PFSK-1 (cell line): Measurements from ENCODE around the gene OPTC.

Experiments
- POLR2AphosphoS5 ChIP-seq: IDR thresholded peaks from 2 replicates; pipeline ENCODE4 v1.6.1; 2012; ENCODE audit warnings: low read depth, mild to moderate bottlenecking, control low read depth, low read length, moderate library complexity
- SIN3A ChIP-seq: IDR thresholded peaks from 2 replicates; pipeline ENCODE4 v1.6.1; 2012; ENCODE audit warnings: mild to moderate bottlenecking, low read length, moderate library complexity, borderline replicate concordance; ENCODE audit not compliant: insufficient read depth
- TAF1 ChIP-seq: IDR thresholded peaks from 2 replicates; pipeline ENCODE4 v1.6.1; 2012; ENCODE audit warnings: low read length, control low read depth, borderline replicate concordance; ENCODE audit not compliant: insufficient read depth

GRCh38 chr1:203517426-203518110, 23.6 kb downstream of the OPTC start:
- no peak for TF ChIP-seq POLR2AphosphoS5
- TF ChIP-seq SIN3A, result no peak
- no peak for TF ChIP-seq TAF1
